Stimulated activated CD8-positive, alpha-beta memory T cell treated with anti-CD3 and anti-CD28 coated beads, Interleukin-12 subunit alpha, Interleukin-12 subunit beta, amount 100 ng/mL, for 24 hours (primary cell): ENCODE measurements around the gene FCHSD1.

Source experiments
- DNase-seq: peaks from one replicate; pipeline ENCODE4 v3.0.0-alpha.2; 2020; ENCODE audit errors: extremely low read depth

FCHSD1 gene

DNA sequence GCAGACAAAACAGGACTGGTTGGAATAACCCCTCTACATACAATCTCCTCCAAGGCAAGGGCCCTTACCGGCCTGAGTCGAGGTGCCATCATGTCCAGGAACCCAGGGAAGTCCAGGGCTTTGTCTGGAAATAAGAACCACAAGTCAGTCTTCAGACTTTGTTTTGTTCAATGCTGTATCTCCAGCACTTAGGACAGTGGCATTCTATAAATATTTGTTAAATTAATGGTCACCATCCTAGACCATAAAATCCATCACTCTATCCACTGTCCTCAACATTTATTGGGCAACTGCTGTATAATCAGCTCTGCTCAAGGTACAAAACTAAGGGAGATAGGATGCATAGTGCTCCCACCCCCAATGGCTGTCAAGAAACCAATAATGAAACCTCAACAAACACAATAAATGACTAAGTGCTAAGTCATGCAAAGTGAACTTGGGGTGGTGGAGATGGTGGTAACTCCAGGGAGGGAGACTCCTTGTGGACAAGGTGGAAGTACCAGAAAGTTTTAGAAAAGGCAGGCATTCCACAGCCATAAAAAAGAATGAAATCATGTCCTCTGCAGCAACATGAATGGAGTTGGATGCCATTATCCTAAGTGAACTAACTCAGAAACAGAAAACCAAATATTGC is 9.5 kb downstream of the FCHSD1 start:
- no peak for DNase-seq

GRCh38 chr5:141640698-141641097 is 10.5 kb downstream of the FCHSD1 start:
- DNase-seq, result no peak

GRCh38 chr5:141640051-141640415 is 11.2 kb downstream of the FCHSD1 start:
- no peak for DNase-seq

DNA sequence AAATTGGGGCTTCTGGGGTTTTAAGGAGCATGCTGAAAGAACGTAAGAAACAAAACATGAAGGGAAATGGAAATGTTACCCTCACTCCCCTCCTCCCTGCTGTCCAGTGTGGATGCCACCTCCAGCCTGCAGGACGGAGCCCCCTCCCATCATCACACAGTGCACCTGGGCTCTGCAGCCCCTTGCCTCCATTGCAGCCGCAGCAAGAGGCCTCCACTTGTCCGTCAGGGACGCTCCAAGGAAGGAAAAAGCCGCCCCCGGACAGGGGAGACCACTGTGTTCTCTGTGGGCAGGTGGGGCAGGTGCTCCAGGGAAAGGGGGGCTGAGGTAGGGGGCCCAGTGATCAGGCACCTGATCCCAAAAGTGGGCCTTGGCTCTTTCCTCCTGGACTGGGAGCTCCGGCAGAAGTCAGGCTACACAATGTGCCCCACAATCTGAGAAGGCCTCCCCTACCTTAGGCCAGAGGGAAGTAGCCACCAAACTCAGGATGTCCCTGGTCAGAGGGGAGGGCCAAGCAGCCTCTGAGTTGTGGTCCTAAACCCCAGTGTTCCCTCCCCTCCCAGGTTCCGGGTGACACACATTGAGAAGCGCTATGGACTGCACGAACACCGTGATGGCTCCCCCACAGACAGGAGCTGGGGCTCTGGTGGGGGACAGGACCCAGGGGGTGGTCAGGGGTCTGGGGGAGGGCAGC is 11.7 kb downstream of the FCHSD1 start:
- DNase-seq, result no peak

DNA sequence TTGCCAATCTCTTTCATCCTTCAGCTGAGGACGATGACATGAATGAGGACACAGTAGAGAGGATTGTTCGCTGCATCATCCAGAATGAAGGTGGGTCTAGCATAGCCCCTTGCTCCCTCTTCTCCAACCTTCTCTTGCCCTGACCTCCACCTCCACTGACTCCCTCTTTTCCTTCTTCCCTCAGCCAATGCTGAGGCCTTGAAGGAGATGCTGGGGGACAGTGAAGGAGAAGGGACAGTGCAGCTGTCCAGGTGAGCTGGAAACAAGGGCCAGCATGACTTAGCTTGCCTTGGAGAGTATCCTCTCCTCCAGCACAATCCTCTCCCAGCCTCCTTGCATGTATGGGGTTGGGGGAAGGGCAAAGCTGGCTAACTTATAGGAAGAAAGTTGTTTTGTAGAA is 12.4 kb downstream of the FCHSD1 start:
- DNase-seq, result no peak

- DNase-seq, result no peak
Observed at GRCh38 chr5:141637767-141638419, 13.3 kb downstream of the FCHSD1 start.

GRCh38 chr5:141637123-141637766 is 14.0 kb downstream of the FCHSD1 start:
- no peak for DNase-seq

- DNase-seq, result peak; percentile 80
Observed at GRCh38 chr5:141636413-141637122, 14.7 kb downstream of the FCHSD1 start, which contains the start of the genes HDAC3 and RELL2. Gene HDAC3, minus strand, starts transcription at chr5:141636849. Its CDS starts 59 bp downstream, at chr5:141636790. Gene RELL2, plus strand, starts transcription at chr5:141636997. Its CDS starts 1,229 bp downstream, at chr5:141638226.

DNA sequence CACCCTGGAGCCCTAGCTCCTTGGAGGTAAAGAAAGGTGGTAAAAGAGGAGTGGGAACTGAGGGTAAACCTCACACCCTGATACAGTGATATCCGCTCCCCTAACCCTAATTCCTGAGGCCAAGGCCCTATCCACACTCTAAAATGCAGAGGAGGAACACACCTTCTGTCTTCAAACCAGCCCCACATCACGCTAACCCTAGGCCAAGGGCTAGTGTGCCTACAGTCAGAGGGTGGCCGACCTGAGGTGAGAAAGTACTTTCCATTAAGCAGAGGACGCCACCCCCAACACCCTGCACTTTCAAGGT is 15.2 kb downstream of the FCHSD1 start:
- DNase-seq, result no peak

GRCh38 chr5:141635646-141636045 is 15.6 kb downstream of the FCHSD1 start:
- DNase-seq, result no peak

- DNase-seq, result no peak
Observed at GRCh38 chr5:141634720-141635119, 16.5 kb downstream of the FCHSD1 start.

GRCh38 chr5:141633871-141634561 is 17.2 kb downstream of the FCHSD1 start:
- no peak for DNase-seq

DNA sequence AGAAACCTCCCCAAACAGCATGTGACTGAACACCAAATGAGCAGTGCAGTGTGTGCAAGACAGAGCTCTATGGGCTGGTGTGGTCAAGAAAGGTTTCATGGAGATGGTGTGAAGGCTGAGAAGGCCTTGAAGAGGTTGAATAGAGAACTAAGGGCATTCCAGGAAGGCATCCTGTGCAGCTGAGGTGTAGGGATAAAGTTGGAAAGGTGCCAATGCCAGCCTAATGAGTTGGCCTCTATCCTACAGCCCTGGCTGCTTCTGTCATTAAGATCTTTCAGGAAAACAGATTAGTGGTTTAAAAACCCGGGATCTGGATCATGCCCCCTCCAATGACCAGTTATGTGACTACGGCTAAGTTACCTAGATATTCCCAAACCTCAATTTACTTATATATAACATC is 18.6 kb downstream of the FCHSD1 start:
- no peak for DNase-seq

GRCh38 chr5:141630570-141631140 is 20.6 kb downstream of the FCHSD1 start:
- DNase-seq, result no peak

- DNase-seq, result no peak
Observed at GRCh38 chr5:141628175-141628788, 22.9 kb downstream of the FCHSD1 start.

DNA sequence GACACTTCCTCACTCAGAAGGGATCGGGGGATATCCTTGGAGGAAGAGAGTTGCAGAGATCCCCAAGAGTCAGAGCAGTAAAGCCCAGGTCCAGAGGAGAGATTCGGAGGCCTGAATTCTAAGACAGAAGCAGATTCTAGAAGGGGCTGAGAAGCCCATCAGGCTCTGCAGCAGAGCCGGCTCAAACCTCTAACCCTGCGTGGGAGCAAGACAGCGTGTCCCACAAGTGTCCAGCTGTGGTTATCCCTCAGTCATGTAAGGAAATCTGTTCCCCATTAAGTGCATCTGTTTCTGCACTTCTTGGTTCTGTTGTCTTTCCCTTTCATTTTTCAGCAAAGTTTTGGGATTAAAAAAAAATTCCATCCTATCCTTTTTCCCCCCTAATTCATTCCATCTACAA is 27.6 kb downstream of the FCHSD1 start:
- no peak for DNase-seq

- no peak for DNase-seq
Observed at GRCh38 chr5:141623186-141623585, 28.0 kb downstream of the FCHSD1 start.

DNA sequence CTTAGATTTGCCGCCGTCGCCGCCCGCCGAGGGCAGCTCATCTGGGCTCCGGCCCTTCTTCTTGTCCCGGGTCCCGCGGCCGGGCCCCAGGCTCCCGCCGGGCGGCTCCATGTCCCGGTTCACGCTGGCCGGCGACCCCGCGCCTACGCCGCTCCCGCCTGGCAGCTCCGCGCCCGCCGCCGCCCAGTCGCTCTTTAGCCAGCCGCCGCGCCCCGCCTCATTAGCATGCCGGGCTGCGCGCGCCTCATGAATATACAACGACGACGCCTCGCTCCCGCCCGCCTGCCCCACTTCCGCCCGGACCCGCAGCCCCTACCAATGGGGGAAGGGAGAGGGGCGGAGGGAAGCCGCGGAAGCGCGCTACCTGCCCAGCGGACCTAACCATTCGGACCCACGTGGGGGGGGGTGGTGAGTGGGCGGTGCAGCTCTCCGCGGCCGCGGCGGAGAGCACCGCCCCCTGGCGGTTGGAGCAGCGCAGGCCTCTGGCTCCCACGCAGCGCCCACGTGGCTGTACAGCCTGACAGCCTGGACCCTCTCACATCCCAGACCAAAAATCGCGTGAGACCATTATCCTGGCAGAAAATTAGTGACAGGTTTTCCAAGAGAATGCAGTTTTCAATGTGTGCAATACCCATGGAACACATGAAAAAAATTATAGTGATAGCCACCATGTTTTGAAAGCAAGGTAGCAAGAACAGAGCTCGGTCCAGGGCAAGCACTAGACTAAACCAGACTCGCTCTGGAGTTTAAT is 32.2 kb downstream of the FCHSD1 start, which contains the start of gene DIAPH1:
Gene DIAPH1 (minus strand): TSS at position 197 of the 751 bp plus-strand sequence. CDS start 86 bp downstream, at position 111.
- peak; percentile 98 for DNase-seq

- DNase-seq, result no peak
Observed at GRCh38 chr5:141618030-141618803, 33.0 kb downstream of the FCHSD1 start.
